Esophagus squamous epithelium (tissue), 4 donors: ENCODE data around the gene PIP5KL1.

Experiments
- CTCF ChIP-seq, 6 experiments: fragments of 450-650 bp in 4 of 6; fragments of 200-600 bp in 2 of 6; sonication (generic) in 2 of 6; IDR thresholded peaks; one replicate each; pipeline ENCODE4 v1.5.1; 2016 to 2019; ENCODE audit warnings: antibody characterized with exemption in 6 of 6, mild to moderate bottlenecking in 4 of 6, moderate library complexity in 4 of 6
- POLR2A ChIP-seq, 4 donors: fragments of 450-650 bp; IDR thresholded peaks; one replicate each; pipeline ENCODE4 v1.6.1; 2017; ENCODE audit warnings: antibody characterized with exemption in 4 of 4, mild to moderate bottlenecking in 4 of 4, moderate library complexity in 3 of 4

DNA sequence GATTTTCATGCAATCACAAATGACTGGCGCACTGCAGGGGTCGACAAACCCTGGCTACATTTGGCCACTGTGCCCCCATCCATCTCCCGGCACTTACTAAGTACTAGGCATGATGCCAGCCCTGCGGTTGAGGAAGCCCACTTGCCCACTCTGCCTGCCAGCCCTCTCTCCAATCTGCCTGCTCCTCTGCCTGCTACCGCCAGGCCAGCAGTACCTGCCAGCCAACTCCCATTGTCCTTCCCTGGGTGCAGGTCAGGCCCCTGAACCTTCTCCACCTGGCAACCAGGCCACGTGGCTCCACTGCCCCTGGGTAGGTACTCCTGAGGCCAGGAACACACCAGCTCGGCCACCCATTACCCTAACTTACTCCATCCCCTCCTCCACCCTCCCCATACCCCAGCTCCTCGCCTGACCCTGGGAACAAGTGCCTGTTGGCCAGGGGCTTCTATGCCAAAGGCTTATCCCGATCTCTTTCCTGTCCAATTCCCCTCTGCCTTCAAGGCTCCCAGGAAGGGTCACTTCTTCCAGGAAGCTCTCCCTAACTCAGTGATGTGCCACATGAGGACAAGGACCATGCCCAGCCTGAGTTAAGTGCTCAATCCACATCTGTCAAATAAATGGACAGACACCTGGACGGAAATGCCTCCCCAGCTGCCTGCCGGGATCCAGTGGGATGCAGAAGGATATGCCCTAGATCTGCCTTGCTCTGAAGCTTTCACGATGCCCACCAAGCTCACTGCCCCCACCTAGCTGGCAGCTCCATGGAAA is 43.6 kb upstream of the PIP5KL1 start:
- TF ChIP-seq CTCF (IDR thresholded peaks at IDR 0.05): no peak
- TF ChIP-seq POLR2A (IDR thresholded peaks at IDR 0.05): no peak
